Activated T-cell treated with anti-CD3 and anti-CD28 coated beads, Interleukin-2, amount 50 U/mL, for 72 hours (primary cell): ENCODE results near the gene GTF2H2. TPM values are rescaled to one million over a fixed set of nuclear protein-coding genes. Genes with fewer than 3 reads are reported as not detected.
"Not testable (repeated sequence)": the region's sequence is repeated elsewhere in the genome, so short reads cannot be mapped to it uniquely, and the experiment has no call there.

Experiments used
- ATAC-seq, 2 donors: fragments of 150-1000 bp; cut with Tn5 transposase; replicated peaks in 1 of 2; 2 replicates each; pipeline ENCODE4 v1.10.0; 2021; ENCODE audit warnings: moderate library complexity in 2 of 2, mild to moderate bottlenecking in 1 of 2
- DNase-seq, 2 donors: peaks; one replicate each; pipeline ENCODE4 v3.0.0; 2021 to 2022; ENCODE audit warnings: mixed read lengths in 1 of 2
- H3K27ac Mint-ChIP-seq: one replicate; pipeline ENCODE4 v1.8.0; 2022; ENCODE audit warnings: mild to moderate bottlenecking, moderate library complexity, mixed read lengths
- H3K27me3 Mint-ChIP-seq: one replicate; pipeline ENCODE4 v1.8.0; 2022; ENCODE audit warnings: low read depth, mixed read lengths
- H3K36me3 Mint-ChIP-seq, 2 donors: one replicate each; pipeline ENCODE4 v1.8.0; 2022; ENCODE audit warnings: mixed read lengths in 2 of 2, mild to moderate bottlenecking in 1 of 2; ENCODE audit not compliant: insufficient read depth in 2 of 2
- H3K4me1 Mint-ChIP-seq: one replicate; pipeline ENCODE4 v1.8.0; 2022; ENCODE audit warnings: low read depth, mixed read lengths
- H3K4me3 Mint-ChIP-seq, 2 donors: one replicate each; pipeline ENCODE4 v1.8.0; 2022; ENCODE audit warnings: mild to moderate bottlenecking in 2 of 2, mixed read lengths in 2 of 2, moderate library complexity in 2 of 2
- H3K9me3 Mint-ChIP-seq, 2 donors: one replicate each; pipeline ENCODE4 v1.8.0; 2022; ENCODE audit warnings: mixed read lengths in 2 of 2
- total RNA-seq, 2 donors: library from RNA; stranded (reverse); gene quantifications; one replicate each; pipeline ENCODE4 v1.2.3, GENCODE V29; 2022

The GTF2H2 gene
- 10 to 100 TPM; 24.1 to 30.0 TPM for total RNA-seq

GRCh38 chr5:71067262-71067928 is at the start of gene GTF2H2:
Gene GTF2H2, minus strand, starts transcription at chr5:71067676. Its CDS starts 4,913 bp downstream, at chr5:71062763.
- not testable (repeated sequence) for H3K9me3 Mint-ChIP-seq, DNase-seq, H3K36me3 Mint-ChIP-seq, H3K27me3 Mint-ChIP-seq, H3K4me1 Mint-ChIP-seq, H3K4me3 Mint-ChIP-seq, H3K27ac Mint-ChIP-seq
- ATAC-seq: peak; percentile 100

- ATAC-seq: peak; percentile 37 to 48
- not testable (repeated sequence) for H3K36me3 Mint-ChIP-seq, H3K9me3 Mint-ChIP-seq, H3K27ac Mint-ChIP-seq, DNase-seq, H3K27me3 Mint-ChIP-seq, H3K4me3 Mint-ChIP-seq, H3K4me1 Mint-ChIP-seq
These were observed 42.3 kb upstream of the GTF2H2 start for GRCh38 chr5:71109730-71110275.

- H3K9me3 Mint-ChIP-seq, H3K36me3 Mint-ChIP-seq, H3K27ac Mint-ChIP-seq, H3K4me3 Mint-ChIP-seq, ATAC-seq, H3K4me1 Mint-ChIP-seq, DNase-seq, H3K27me3 Mint-ChIP-seq: not testable (repeated sequence)
These were observed 32.5 kb upstream of the GTF2H2 start for GRCh38 chr5:71099996-71100395.

GRCh38 chr5:71097930-71098203 is 30.4 kb upstream of the GTF2H2 start:
- not testable (repeated sequence) for H3K9me3 Mint-ChIP-seq, H3K36me3 Mint-ChIP-seq, H3K4me1 Mint-ChIP-seq, ATAC-seq, DNase-seq, H3K27ac Mint-ChIP-seq, H3K27me3 Mint-ChIP-seq, H3K4me3 Mint-ChIP-seq

GRCh38 chr5:71097173-71097929 is 29.9 kb upstream of the GTF2H2 start:
- H3K4me3 Mint-ChIP-seq, H3K27me3 Mint-ChIP-seq, H3K27ac Mint-ChIP-seq, DNase-seq, H3K36me3 Mint-ChIP-seq, H3K9me3 Mint-ChIP-seq, ATAC-seq, H3K4me1 Mint-ChIP-seq: not testable (repeated sequence)

- H3K36me3 Mint-ChIP-seq, H3K4me3 Mint-ChIP-seq, H3K4me1 Mint-ChIP-seq, DNase-seq, ATAC-seq, H3K27ac Mint-ChIP-seq, H3K27me3 Mint-ChIP-seq, H3K9me3 Mint-ChIP-seq: not testable (repeated sequence)
These were observed 22.3 kb upstream of the GTF2H2 start for GRCh38 chr5:71089773-71090172.

GRCh38 chr5:71088754-71089153 is 21.3 kb upstream of the GTF2H2 start:
- H3K27me3 Mint-ChIP-seq, H3K4me3 Mint-ChIP-seq, H3K36me3 Mint-ChIP-seq, ATAC-seq, H3K4me1 Mint-ChIP-seq, DNase-seq, H3K9me3 Mint-ChIP-seq, H3K27ac Mint-ChIP-seq: not testable (repeated sequence)

- not testable (repeated sequence) for H3K27me3 Mint-ChIP-seq, ATAC-seq, H3K36me3 Mint-ChIP-seq, H3K4me1 Mint-ChIP-seq, DNase-seq, H3K4me3 Mint-ChIP-seq, H3K9me3 Mint-ChIP-seq, H3K27ac Mint-ChIP-seq
These were observed 18.7 kb upstream of the GTF2H2 start for GRCh38 chr5:71086145-71086544.

GRCh38 chr5:71084280-71085063 is 17.0 kb upstream of the GTF2H2 start:
- not testable (repeated sequence) for H3K9me3 Mint-ChIP-seq, H3K36me3 Mint-ChIP-seq, DNase-seq, ATAC-seq, H3K4me1 Mint-ChIP-seq, H3K27me3 Mint-ChIP-seq, H3K27ac Mint-ChIP-seq, H3K4me3 Mint-ChIP-seq

GRCh38 chr5:71082898-71083297 is 15.4 kb upstream of the GTF2H2 start:
- H3K4me3 Mint-ChIP-seq, H3K4me1 Mint-ChIP-seq, ATAC-seq, H3K27me3 Mint-ChIP-seq, H3K27ac Mint-ChIP-seq, H3K36me3 Mint-ChIP-seq, DNase-seq, H3K9me3 Mint-ChIP-seq: not testable (repeated sequence)

GRCh38 chr5:71082340-71082739 is 14.9 kb upstream of the GTF2H2 start:
- DNase-seq, H3K4me1 Mint-ChIP-seq, H3K27ac Mint-ChIP-seq, H3K9me3 Mint-ChIP-seq, H3K27me3 Mint-ChIP-seq, H3K36me3 Mint-ChIP-seq, ATAC-seq, H3K4me3 Mint-ChIP-seq: not testable (repeated sequence)

GRCh38 chr5:71061322-71061721 is 6.2 kb downstream of the GTF2H2 start:
- ATAC-seq, H3K4me1 Mint-ChIP-seq, H3K36me3 Mint-ChIP-seq, H3K27ac Mint-ChIP-seq, H3K9me3 Mint-ChIP-seq, DNase-seq, H3K4me3 Mint-ChIP-seq, H3K27me3 Mint-ChIP-seq: not testable (repeated sequence)

GRCh38 chr5:71059426-71059825 is 8.1 kb downstream of the GTF2H2 start:
- not testable (repeated sequence) for ATAC-seq, H3K36me3 Mint-ChIP-seq, H3K9me3 Mint-ChIP-seq, DNase-seq, H3K4me1 Mint-ChIP-seq, H3K27me3 Mint-ChIP-seq, H3K4me3 Mint-ChIP-seq, H3K27ac Mint-ChIP-seq
